Liver (tissue), 9 donors: Measurements from ENCODE around the gene PLCD3. TPM values are rescaled to one million over a fixed set of nuclear protein-coding genes. Genes with fewer than 3 reads are reported as not detected.

Source experiments
- DNase-seq: peaks from one replicate; pipeline ENCODE4 v3.0.0-alpha.2; 2017; ENCODE audit warnings: low spot score
- H3K27ac ChIP-seq, 2 donors: one replicate each; pipeline ENCODE4 v1.7.0; 2013; ENCODE audit warnings: inconsistent platforms in 2 of 2, low read length in 2 of 2, control low read depth in 1 of 2, low read depth in 1 of 2, mild to moderate bottlenecking in 1 of 2
- H3K27me3 ChIP-seq, 4 donors: one replicate each; pipeline versions ENCODE4 v1.6.1 to v1.7.0; 2013; ENCODE audit warnings: low read length in 3 of 4, inconsistent platforms in 1 of 4, mild to moderate bottlenecking in 1 of 4, moderate library complexity in 1 of 4; ENCODE audit not compliant: control insufficient read depth in 4 of 4, insufficient read depth in 4 of 4
- H3K36me3 ChIP-seq, 4 donors: one replicate each; pipeline versions ENCODE4 v1.6.1 to v1.7.0; 2013; ENCODE audit warnings: low read length in 3 of 4, mild to moderate bottlenecking in 3 of 4, low read depth in 1 of 4, moderate library complexity in 1 of 4; ENCODE audit not compliant: control insufficient read depth in 4 of 4, insufficient read depth in 3 of 4
- H3K4me1 ChIP-seq, 4 donors: one replicate each; pipeline versions ENCODE4 v1.6.1 to v1.7.0; 2013; ENCODE audit warnings: low read length in 3 of 4, mild to moderate bottlenecking in 3 of 4, moderate library complexity in 1 of 4; ENCODE audit not compliant: control insufficient read depth in 4 of 4, insufficient read depth in 4 of 4
- H3K4me3 ChIP-seq, 3 donors: one replicate each; pipeline versions ENCODE4 v1.6.1 to v1.7.0; 2013; ENCODE audit warnings: low read length in 3 of 3, control low read depth in 1 of 3, low read depth in 1 of 3, mild to moderate bottlenecking in 1 of 3
- H3K9ac ChIP-seq, 2 donors: one replicate each; pipeline ENCODE4 v1.7.0; 2013; ENCODE audit warnings: low read length in 2 of 2, mild to moderate bottlenecking in 2 of 2, moderate library complexity in 2 of 2, control low read depth in 1 of 2, low read depth in 1 of 2
- H3K9me3 ChIP-seq, 4 donors: one replicate each; pipeline versions ENCODE4 v1.6.1 to v1.7.0; 2013; ENCODE audit warnings: low read length in 3 of 4; ENCODE audit not compliant: control insufficient read depth in 4 of 4
- CTCF ChIP-seq: fragments of 150-350 bp; IDR thresholded peaks from 2 replicates; pipeline ENCODE4 v1.5.1; 2017; ENCODE audit warnings: improper control_type of control experiment, low read depth, low read length; ENCODE audit not compliant: missing input control
- EGR1 ChIP-seq, 2 donors: IDR thresholded peaks; 2 replicates each; pipeline ENCODE4 v1.6.1; 2016 to 2018; ENCODE audit warnings: antibody characterized with exemption in 2 of 2, low read depth in 2 of 2
- FOXA1 ChIP-seq: IDR thresholded peaks from 2 replicates; pipeline ENCODE4 v1.6.1; 2016; ENCODE audit warnings: antibody characterized with exemption
- FOXA2 ChIP-seq: IDR thresholded peaks from 2 replicates; pipeline ENCODE4 v1.6.1; 2016; ENCODE audit warnings: antibody characterized with exemption
- HNF4A ChIP-seq, 2 donors: conservative IDR thresholded peaks; 2 replicates each; pipeline ENCODE4 v1.6.1; 2016; ENCODE audit warnings: antibody characterized with exemption in 2 of 2, mild to moderate bottlenecking in 2 of 2
- HNF4G ChIP-seq: IDR thresholded peaks from 2 replicates; pipeline ENCODE4 v1.6.1; 2016; ENCODE audit warnings: antibody characterized with exemption
- NR2F2 ChIP-seq: IDR thresholded peaks from 2 replicates; pipeline ENCODE4 v1.6.1; 2016; ENCODE audit warnings: antibody characterized with exemption
- RAD21 ChIP-seq, 2 donors: IDR thresholded peaks; 2 replicates each; pipeline ENCODE4 v1.6.1; 2016; ENCODE audit warnings: antibody characterized with exemption in 2 of 2, mild to moderate bottlenecking in 2 of 2
- RXRA ChIP-seq, 2 donors: IDR thresholded peaks; 2 replicates each; pipeline ENCODE4 v1.6.1; 2017 to 2018; ENCODE audit warnings: antibody characterized with exemption in 2 of 2, mild to moderate bottlenecking in 1 of 2
- WGBS: extraction: QIAGEN DNeasy Blood & Tissue Kit; methylation state at CpG from one replicate; pipeline ENCODE4 v1.1.7; 2013; 5-methylcytosine and 5-hydroxymethylcytosine counted together
- polyA plus RNA-seq, 2 donors: library from polyadenylated mRNA; stranded (reverse) in 1 of 2; unstranded in 1 of 2; fragments of 200-250 nt in 1 of 2; fragments of >200 nt in 1 of 2; fragmentation: Nextera tagmentation in 1 of 2; extraction: Ambion mirVana in 1 of 2; gene quantifications; one replicate each; pipeline versions ENCODE4 v1.2.1 to v1.2.3, GENCODE V29; 2013 to 2015
- total RNA-seq, 2 donors: library from RNA; depleted of rRNA; stranded (reverse); fragments of >200 nt; gene quantifications; one replicate each; pipeline ENCODE4 v1.2.3, GENCODE V29; 2014
- donor health status: healthy.
- donor health status: healthy.
- donor health status: healthy.
- donor health status: healthy.
- donor health status: healthy.

The PLCD3 gene
- total and polyA plus RNA-seq, 4 donors = 0.28 to 2.3 (median 1.4) TPM

GRCh38 chr17:45070809-45071208, 61.5 kb downstream of the PLCD3 start:
- H3K9ac ChIP-seq = no peak overlapping the region
- H3K27ac ChIP-seq = no peak overlapping the region
- no peaks in the 10 kb centered on the region for H3K9me3 ChIP-seq
- WGBS = 92% methylated on average over 2 of the region's 2 CpGs
- no peak overlapping the region for H3K4me3 ChIP-seq
- peaks cover 2 to 11% (median 8%) of the 10 kb centered on the region in 4 donors for H3K36me3 ChIP-seq
- H3K4me1 ChIP-seq = peaks cover 4 to 16% (median 12%) of the 10 kb centered on the region in 4 donors
- no peak for DNase-seq
- H3K27me3 ChIP-seq = no peaks in the 10 kb centered on the region
- TF ChIP-seq RAD21 (IDR thresholded peaks at IDR 0.05) = no peak

DNA sequence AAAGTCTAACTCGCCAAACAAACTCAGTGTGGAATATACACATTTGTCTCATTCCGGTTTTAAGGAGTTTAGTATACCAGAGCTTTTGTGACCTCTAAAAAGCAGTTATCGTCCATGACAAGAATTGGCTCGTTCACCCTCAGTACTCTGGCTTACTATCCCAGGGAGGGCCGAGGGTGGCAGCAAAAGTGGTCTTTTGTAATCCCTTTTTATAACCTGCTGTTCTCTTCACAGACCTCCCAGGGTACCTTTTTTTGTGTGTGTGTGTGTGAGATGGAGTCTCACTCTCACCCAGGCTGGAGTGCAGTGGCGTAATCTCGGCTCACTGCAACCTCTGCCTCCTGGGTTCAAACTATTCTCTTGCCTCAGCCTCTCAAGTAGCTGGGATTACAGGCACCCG, 62.3 kb downstream of the PLCD3 start:
- DNase-seq = no peak
- H3K27ac ChIP-seq = no peak overlapping the region
- H3K4me3 ChIP-seq = no peak overlapping the region
- no peak overlapping the region for H3K9ac ChIP-seq
- H3K9me3 ChIP-seq = no peaks in the 10 kb centered on the region
- peaks cover 2 to 11% (median 8%) of the 10 kb centered on the region in 4 donors for H3K36me3 ChIP-seq
- 70% methylated on average over 8 of the region's 8 CpGs for WGBS
- peaks cover 4 to 15% (median 12%) of the 10 kb centered on the region in 4 donors for H3K4me1 ChIP-seq
- no peaks in the 10 kb centered on the region for H3K27me3 ChIP-seq
- TF ChIP-seq RXRA (IDR thresholded peaks at IDR 0.05) (no peak), HNF4A (conservative IDR thresholded peaks at IDR 0.05) (peak; percentile 22)

DNA sequence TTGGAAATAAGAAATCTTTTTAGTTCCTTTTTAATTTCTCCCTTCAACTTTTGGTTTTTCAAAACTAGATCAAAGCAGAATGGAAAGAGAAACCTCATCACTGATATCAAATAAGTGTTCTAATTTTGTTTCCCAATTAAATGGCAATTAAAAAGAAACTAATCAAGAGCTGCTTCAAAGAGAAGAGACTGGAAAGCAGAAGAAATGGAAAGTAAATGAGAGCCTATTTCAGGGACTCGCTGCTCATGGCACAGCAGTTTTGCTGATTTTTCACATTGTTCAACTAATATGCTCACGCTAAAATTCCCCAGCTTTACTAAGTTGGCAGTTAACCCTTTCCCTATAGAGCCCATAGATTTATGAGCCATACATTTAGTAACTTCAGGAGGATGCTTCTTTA, 64.7 kb downstream of the PLCD3 start:
- no peaks in the 10 kb centered on the region for H3K9me3 ChIP-seq
- no peak for DNase-seq
- H3K27ac ChIP-seq = no peak overlapping the region
- H3K4me1 ChIP-seq = peaks cover 5 to 16% (median 10%) of the 10 kb centered on the region in 4 donors
- H3K27me3 ChIP-seq = no peaks in the 10 kb centered on the region
- H3K4me3 ChIP-seq = no peak overlapping the region
- WGBS = 85% methylated on average over 2 of the region's 2 CpGs
- TF ChIP-seq CTCF (no peak), NR2F2 (no peak)
- H3K36me3 ChIP-seq = peaks cover 2 to 8% (median 7%) of the 10 kb centered on the region in 4 donors
- no peak overlapping the region for H3K9ac ChIP-seq

DNA sequence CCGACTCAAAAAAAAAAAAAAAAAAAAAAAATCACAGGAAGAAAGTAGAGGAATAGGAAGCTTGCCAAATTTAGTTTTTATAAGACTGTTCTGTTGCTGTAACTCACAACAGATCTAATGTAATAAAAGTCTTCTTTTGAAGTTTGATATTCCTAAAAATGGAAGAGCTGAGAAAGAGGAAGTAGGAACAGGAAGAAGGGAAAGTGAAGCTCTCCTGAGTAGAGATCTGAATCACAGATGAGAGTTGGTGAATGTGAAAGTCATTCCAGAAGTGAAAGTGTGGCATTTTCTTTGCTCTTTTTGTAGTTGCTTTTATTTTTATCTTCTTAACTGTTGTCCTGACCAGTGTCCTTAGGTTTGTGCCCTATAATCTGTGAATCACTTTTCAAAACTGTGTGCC, 69.1 kb downstream of the PLCD3 start:
- no peaks in the 10 kb centered on the region for H3K9me3 ChIP-seq
- DNase-seq = no peak
- no peaks in the 10 kb centered on the region for H3K27me3 ChIP-seq
- H3K4me1 ChIP-seq = peaks cover 3 to 29% (median 23%) of the 10 kb centered on the region in 4 donors
- H3K36me3 ChIP-seq = peaks cover 0 to 3% (median 1%) of the 10 kb centered on the region in 4 donors
- no peak overlapping the region for H3K4me3 ChIP-seq
- TF ChIP-seq EGR1 (IDR thresholded peaks at IDR 0.05; ENCODE audit: low read depth in 2 of 2) = no peak
- TF ChIP-seq HNF4G = no peak
- no peak for TF ChIP-seq FOXA2
- TF ChIP-seq RXRA (IDR thresholded peaks at IDR 0.05) = no peak
- TF ChIP-seq FOXA1 = no peak
- TF ChIP-seq HNF4A (conservative IDR thresholded peaks at IDR 0.05) = no peak
- peak overlapping the region in 1 of 2 donors; percentile 19 for H3K27ac ChIP-seq
- no peak overlapping the region for H3K9ac ChIP-seq
- WGBS = 80% methylated on average over 1 of the region's 1 CpG
